NCI-H1930 (cell line): Measurements from ENCODE around the gene SLC12A4.
"Not testable (repeated sequence)": the region's sequence is repeated elsewhere in the genome, so short reads cannot be mapped to it uniquely, and the experiment has no call there.

ENCODE experiments used
- DNase-seq, 2 experiments: peaks; one replicate each; lab custom pipeline; 2025; lab: John Stamatoyannopoulos, UW

Gene SLC12A4

DNA sequence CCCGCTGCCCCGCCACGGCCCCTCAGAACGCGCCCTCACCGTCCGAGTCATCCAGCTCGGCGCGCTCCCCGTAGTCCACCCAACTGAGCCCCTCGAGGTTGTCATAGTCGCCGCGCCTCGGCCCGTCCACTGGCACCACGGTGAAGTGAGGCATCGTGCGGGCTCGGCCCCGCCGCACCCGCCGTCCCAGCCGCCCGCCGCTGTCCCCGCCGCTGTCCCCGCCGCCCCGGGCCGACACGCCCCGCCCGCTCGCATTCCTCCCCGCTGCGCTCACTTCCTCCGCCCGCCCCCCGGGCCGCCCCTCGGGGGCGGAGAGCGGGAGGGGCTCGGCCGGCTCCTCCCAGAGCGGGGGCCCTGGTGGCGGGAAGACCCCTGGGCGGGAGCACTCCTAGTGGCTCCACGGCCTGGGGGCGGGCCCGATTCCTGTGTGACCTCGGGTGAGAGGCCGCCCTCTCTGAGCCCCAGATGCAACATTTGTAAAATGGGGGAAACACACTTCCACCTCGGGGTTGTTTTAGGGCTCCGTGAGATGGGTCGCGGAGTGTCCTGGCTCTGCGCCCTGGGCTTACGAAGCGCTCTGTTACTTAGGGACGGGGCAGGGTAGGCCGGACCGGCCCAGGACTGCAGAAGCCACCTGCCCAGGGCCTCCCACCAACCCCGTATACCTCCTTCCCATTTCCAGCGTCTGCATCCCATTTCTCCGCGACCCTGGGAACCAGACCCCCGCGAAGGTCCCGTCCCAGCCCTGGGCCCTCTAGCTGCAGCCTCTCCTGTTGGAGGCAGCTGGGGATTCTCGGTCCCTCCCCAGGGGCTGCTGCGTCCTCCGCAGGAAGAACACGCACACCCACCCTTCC lies at the start of gene SLC12A4:
Gene SLC12A4, minus strand, starts transcription at position 238 of the 854 bp plus-strand sequence. Its CDS starts 84 bp downstream, at position 154.
- no peak for DNase-seq

DNA sequence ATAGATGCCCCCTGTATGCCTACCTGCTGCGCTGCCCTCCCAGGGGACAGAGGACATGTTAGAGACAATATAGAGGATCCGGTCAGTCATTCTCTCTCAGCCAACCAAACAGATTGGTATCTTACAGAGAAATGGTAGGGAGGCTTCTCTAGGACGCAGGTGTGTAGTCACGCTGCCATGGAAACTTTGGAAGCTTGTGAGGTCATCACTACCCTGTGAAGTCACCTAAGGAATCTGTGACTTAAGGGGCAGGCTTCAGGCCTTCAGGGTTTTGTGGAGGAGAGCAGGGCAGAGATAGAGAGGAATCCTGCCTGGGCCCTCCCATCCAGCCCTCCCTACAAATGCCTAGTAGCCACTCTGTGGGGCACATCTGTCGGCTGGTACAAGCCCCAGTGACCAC lies 47.2 kb upstream of the SLC12A4 start, which contains the start of gene DPEP2NB:
Gene DPEP2NB, minus strand, starts transcription at position 231 of the 400 bp plus-strand sequence. Its CDS starts 141 bp downstream, at position 90.
- no peak for DNase-seq

DNA sequence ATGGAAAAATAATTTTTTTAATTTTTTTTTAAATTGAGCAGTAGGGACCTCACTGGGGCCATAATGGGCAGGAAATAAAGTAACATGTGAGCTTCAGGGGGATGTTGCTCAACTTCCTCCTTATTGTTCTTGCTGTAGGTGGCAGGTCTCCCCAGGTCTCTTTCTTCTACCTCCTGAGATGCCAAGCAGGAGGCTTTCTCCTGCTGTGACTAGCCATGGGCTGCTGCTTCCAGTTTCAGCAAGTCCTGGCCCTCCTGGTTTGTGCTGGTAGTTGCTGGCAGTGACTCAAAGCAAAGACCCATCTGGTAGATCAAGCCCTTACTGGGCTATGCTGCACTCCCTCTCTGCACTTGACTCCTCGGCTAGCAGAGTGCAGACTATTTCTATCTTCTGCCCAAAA lies 45.0 kb upstream of the SLC12A4 start:
- no peak for DNase-seq

DNA sequence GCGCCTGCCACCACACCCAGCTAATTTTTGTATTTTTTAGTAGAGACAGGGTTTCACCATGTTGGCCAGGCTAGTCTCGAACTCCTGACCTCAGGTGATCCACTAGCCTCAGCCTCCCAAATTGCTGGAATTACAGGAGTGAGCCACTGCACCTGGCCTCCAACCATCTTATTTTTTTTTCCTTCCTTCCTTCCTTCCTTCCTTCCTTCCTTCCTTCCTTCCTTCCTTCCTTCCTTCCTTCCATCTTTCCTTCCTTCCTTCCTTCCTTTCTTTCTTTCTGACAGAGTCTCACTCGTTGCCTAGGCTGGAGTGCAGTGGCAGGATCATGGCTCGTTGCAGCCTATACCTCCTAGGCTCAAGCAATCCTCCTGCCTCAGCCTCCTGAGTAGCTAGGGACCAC lies 41.4 kb upstream of the SLC12A4 start:
- DNase-seq, result not testable (repeated sequence)

DNA sequence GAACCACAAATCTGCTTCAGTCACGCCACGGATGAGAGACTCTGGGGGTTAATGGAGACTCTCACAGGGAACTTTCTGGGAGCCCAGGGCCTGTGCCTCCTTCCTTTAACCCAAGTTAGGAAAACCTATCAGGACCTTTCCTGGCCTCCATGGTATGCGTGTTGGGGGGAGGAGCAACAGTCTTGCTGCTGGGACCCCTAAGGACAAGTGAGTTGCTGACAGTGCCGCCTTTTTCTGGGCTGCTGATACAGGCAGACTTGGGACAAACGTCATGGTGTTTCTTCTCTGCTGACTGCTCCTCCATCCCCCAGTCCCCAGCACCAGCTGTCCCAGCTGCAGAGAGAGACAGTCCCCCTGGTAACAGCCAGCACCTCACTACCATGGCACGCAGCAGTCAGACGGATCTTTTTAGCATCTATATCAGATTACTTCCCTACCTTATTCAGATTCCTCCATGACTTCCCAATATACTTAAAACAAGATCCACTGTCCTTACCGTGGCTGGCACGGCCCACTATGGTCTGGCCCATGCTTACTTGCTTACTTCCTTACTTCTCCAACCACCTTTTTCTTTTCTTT lies 40.8 kb upstream of the SLC12A4 start:
- DNase-seq, result no peak

DNA sequence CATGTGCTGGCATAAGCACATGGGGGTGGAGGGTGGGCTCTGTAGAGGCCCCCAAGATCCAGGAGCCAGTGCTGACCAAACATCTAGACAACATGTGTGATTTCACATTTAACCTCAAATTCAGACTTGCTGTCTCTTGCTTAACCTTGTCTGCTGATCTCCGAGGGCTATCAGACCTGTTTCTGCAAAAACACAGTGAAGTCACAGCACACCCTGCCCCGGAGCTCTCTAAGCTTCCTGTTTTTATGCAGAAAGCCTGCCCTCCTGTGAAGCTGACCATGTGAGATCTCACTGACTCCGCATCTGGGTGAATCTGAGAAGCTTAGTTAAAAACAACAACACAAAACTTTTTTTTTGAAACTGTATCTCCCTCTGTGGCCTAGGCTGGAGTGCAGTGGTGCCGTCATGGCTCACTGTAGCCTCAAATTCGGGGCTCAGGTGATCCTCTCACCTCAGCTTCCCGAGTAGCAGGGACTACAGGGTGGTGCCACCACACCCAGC lies 37.4 kb upstream of the SLC12A4 start:
- DNase-seq, result no peak

DNA sequence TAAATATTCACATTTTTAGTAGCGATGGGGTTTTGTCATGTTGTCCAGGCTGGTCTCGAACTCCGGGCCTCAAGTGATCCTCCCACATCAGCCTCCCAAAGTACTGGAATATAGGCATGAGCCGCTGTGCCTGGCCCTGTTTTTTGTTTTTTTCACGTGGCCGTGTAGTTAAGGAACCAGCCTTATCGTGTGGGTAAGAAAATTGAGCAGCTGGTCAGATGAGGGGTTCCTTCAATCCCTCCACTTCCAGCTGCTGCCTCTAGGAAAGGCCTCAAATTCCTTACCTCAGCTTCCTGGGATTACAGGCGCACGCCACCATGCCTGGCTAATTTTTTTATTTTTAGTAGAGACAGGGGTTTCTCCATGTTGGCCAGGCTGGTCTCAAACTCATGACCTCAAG lies 36.8 kb upstream of the SLC12A4 start:
- no peak for DNase-seq

DNA sequence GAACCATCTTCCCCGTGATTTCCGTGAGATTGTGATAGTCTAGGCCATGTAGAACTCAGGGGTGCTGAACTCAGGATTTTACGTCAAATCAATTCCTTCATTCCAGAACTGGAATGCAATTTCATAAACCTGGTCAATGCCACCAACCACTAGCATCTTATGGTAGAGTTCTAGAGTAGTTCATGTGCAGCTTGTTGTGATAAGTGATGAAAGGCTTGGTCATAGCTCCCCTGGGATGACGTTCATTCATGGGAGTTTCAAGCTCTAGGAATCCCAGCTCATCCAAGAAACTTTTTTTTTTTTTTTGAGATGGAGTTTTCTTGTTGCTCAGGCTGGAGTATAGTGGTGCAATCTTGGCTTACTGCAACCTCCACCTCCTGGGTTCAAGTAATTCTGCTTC lies 34.6 kb upstream of the SLC12A4 start:
- no peak for DNase-seq

DNA sequence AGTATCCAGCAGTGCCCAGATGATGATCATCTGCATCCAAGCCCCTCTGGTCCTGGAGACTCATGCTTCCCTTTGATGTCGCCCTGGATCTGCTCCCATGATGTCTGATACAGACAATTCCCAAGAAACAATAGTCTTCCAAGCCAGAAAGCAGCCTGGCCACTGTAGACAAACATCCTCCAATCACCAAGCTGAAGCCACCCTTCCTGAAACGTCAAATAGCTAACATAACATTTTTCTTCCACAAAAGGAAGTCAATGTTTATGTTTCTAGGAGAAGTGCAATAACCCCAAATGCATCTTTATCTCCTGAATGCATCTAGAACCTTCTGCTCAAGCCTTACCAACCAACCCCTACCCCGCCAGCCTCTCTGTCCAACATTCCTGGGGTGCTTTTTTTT lies 32.0 kb upstream of the SLC12A4 start:
- no peak for DNase-seq

DNA sequence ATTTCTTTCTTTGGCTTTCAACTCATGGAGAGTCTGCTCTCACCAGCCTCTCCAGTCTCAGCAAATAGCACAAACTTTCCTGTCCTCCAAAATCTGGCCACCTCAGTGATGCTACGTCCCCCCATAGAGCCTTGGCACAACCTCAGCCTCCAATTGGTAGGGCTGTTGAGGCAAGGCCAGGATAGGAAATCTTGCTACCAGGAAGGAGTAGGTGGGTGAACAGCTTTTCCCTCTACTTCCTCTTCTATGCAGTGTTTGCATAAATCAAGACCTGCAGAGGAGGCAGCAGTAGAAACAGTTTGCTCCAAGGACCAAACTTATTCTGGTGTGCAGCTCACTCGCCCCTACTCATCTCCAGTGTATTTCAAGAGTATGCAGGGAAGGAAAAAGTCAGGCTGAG lies 31.5 kb upstream of the SLC12A4 start:
- DNase-seq, result no peak

DNA sequence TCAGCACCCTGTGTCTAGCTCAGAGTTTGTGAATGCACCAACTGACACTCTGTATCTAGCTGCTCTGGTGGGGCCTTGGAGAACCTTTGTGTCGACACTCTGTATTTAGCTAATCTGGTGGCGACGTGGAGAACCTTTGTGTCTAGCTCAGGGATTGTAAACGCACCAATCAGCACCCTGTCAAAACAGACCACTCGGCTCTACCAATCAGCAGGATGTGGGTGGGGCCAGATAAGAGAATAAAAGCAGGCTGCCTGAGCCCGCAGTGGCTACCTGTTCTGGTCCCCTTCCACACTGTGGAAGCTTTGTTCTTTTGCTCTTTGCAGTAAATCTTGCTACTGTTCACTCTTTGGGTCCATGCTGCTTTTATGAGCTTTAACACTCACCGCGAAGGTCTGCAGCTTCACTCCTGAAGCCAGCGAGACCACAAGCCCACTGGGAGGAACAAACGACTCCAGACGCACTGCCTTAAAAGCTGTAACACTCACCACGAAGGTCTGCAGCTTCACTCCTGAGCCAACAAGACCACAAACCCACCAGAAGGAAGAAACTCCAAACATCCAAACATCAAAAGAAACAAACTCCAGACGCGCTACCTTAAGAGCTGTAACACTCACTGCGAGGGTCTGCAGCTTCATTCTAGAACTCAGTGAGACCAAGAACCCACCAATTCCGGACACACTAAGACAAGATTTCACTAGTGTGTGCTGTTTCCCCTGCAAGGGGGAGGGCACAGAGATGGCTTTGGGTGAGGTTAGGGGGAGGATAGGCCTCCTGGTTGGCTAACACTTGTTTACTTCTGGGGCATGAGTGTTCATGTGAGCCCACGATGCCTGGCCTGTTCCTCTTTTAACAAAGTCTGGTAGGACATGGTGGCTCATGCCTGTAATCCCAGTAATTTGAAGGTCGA lies 30.6 kb upstream of the SLC12A4 start, which contains the start of gene DPEP2:
Gene DPEP2, minus strand, starts transcription at position 706 of the 910 bp plus-strand sequence. CDS start 6,272 bp downstream, outside the sequence.
- DNase-seq, result not testable (repeated sequence)

DNA sequence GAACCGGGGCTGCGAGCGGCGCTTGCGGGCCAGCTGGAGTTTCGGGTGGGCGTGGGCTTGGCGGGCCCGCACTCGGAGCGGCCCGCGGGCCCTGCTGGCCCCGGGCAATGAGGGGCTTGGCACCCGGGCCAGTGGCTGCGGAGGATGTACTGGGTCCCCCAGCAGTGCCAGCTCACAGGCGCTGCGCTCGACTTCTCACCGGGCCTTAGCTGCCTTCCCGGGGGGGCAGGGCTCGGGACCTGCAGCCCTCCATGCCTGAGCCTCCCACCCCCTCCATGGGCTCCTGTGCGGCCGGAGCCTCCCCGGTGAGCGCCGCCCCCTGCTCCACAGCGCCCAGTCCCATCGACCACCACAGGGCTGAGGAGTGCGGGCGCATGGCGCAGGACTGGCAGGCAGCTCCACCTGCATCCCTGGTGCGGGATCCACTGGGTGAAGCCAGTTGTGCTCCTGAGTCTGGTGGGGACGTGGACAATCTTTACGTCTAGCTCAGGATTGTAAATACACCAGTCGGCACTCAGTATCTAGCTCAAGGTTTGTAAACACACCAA lies 29.9 kb upstream of the SLC12A4 start:
- not testable (repeated sequence) for DNase-seq

DNA sequence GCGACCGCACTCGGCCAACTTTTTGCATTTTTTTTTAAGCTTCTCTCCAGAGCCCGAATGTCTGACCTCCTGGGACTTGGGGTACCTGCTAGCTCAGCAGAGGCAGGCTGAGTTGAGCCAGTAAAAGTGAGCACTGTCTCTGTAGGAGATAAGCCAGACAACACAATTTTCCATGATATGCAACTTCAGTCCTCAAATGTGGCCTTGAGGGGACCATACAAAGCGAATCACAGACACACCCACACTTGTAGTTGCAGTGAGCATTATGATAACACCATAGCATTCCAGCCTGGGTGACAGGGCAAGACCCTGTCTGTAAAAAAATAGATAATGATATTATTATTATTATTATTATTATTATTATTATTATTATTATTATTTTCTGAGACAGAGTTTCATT lies 28.2 kb upstream of the SLC12A4 start:
- DNase-seq, result no peak

DNA sequence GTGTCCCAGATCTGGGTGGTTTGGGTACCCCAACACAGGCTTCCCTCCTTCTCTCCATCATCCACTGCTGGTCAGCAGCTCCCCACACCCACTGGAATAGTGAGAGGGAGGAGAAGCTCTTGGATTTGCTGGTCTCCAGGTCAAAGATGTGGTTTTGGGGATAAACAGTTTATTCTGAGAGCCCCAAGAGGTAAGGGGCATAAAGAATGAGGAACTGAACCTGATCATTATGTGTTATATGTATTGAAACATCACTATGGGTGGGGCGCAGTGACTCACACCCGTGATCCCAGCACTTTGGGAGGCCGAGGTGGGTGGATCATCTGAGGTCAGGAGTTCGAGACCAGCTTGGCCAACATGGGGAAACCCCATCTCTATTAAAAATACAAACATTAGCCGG lies 27.0 kb upstream of the SLC12A4 start:
- no peak for DNase-seq

DNA sequence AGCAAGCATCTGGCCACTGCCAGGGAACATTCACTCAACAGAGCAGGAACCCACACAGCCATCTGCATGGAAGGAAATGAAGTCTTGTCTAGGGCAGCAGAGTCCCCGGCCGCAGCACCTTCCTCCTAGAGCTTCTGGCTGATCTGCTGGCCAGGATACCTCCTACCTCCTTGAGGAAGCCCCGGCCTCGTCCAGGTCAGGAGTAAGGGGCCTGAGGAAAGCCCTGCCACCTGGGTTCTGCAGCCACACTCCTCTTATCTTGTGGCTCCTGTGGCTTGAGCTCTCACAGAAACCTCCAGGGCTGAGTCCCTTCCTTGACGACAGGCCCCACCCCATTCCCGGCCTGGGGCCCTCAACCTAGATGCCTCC lies 25.6 kb upstream of the SLC12A4 start:
- not testable (repeated sequence) for DNase-seq

DNA sequence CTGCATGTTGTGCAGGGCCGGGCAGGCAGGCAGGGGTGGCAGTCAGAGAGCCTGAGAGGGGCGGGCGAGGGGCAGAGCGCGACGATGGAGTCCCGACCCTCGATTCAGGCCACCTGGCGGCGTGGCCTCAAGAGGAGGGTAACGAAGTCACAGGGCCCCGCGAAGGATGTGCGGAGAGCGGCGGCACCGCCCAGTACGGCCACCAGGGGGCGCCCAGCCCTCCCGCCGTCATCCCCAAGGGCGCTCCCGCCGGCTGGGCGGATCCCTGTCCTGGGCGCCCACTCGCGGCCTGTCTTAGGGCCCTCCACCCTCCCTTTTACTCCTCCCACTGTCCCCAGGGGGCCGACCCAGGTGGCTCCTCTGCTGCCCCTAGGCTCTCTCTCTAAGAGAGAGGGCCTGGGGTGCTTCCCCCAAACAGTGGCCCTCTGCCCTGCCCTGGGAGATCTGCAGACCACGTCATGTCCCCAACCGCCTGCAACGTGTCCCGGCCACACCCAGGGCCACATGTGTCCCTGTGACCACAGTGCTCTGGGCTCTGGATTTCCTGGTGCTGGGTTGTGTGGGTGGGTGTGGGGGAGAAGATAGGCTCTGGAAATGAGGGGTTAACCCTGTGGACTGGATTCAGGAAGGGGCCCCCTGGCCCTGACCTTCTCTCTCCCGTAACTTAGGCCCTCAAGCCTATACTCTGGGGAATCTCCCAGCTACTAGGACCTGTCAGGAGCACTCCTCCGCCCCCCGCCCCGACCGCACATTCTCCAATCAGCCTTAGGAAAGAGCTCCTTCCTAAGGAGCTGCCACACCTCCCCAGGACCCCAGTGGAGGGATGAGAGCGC lies 25.0 kb upstream of the SLC12A4 start:
- DNase-seq, result peak; percentile 38 to 46

DNA sequence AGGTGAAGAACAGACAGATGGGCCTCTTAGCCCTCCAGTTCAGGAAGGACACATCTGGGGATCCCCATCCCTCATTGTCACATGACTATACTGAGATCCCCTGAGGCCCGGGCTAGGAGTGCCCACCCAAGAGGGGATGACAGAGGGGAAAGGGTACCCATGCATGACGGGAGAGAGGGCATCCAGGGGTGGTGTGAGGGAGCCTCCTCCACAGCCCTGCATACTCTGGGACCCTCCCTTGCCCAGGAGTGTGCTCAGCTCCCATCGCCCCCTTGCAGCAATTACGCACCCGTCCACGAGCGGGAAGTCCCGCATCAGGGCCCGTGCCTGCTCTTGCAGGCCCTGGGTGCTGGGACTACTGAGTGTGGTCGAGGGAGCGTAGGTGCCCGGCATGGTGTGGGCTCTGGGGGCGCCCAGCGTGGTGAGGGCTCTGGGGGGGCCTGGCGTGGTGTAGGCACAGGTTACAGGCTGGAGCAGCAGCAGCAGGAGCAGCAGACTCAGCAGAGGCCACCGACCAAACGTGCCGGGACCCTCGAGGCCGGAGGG lies 24.3 kb upstream of the SLC12A4 start:
- DNase-seq, result no peak

DNA sequence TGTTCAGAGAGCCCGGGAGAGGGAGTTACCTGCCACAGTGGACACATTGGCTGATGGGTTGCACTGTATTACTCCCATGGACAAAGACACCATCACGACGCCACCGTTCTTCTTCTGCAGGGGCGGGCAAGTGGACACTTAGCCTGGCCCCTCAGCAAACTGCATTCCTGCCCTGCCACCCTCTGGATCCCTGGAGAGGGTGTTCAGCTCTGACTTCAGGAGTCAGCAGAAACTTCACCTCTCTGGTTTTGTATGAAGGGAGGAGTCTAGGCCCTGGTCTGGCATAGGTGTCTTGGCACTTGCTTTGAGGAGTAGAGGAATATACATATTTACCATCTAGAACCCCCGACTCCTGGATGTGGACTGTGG lies 21.6 kb upstream of the SLC12A4 start:
- DNase-seq, result no peak

DNA sequence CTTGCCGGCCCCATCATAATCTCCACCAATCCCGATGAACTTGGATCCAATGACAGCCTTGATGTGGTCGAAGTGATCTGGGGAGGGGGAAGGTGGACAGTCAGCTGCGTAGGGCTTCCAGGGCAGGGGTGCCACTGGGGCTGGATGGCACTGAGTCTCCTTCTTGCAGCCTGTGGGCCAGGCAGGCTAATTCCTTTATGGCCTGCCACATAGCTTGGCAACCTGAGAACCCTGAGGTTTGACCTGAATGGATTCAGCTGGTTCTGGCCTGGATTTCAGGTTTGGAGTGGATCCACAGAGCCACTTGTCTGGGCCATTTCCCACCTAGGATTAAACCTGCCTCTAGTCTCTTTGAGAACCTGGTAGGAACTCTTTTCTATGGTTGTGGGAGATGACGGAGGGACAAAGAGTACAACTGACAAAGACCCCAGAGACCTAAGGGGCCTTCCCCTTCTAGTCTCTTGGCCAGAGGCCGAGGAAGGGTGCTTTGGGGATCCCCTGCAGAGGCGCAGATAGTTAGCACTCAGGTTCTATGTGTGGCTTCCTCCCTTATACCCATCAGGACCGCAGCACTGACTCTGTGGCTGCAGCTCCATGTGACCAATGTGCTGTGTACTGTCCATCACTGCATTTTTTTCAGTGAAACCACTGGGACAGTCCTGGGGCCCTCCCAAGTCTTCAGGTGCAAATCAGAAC lies 21.0 kb upstream of the SLC12A4 start:
- no peak for DNase-seq

DNA sequence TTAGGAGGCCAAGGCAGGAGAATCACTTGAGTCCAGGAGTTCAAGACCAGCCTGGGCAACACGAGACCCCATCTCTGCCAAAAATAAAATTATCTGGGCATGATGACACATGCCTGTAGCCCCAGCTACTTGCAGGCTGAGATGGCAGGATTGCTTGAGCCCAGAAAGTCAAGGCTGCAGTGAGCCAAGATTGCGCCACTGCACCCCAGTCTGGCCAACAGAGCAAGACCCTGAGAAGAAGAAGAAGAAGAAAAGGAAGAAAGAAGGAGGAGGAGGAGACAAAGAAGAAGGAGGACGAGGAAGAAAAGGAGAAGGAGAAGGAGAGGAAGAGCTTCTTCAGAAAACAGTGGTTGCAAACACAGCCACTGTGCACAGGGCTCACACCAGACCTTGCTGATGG lies 20.2 kb upstream of the SLC12A4 start:
- no peak for DNase-seq
